ENCODE data around the gene CD69. TPM values are rescaled to one million over a fixed set of nuclear protein-coding genes. Genes with fewer than 3 reads are reported as not detected.

The CD69 gene
- total RNA-seq, 3 donors from 2014 or later, result 7.4 to 21.4 (median 11.5) TPM

DNA sequence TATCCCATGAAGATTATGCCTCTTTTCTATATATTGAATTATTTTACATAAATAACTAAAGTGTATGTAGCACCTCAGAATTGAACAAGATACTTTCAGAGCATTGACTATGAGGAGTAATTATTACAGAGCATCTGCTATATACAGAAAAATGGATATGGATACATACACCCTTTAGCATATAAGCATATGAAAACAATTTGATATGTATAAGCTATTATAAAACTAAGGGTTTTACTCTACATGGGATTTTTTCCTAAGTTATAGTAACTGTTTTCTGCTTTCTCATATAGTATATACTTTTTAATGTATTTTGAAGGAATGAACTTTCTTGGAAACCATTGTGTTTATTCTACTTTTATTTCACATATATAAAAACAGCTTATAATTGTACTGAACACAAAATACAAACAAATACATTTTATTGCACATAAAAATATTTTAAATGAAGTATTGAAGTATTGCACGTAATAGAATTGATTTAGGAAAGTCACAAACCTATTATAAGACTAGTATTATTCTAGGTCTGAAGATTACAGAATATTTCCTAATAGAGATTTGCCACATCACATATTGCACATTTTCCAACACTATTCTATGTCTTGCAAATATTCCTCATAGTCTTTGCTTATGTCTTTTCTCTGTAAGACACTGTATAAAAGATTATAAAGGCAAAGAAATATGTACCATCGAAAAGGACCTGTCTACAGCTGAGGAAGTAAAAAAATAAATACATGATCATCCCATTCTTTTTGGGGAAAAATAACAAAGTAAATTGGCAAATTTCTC is 8.4 kb downstream of the CD69 start:
- intact Hi-C loops (cut with DNase I; ENCODE audit: low total_unique reads), result loop anchor here (2.0 to 5.0 kb wide), 2 partner anchors 16 to 730 kb away; no protein-coding TSS in a partner anchor
- Histone ChIP-seq H3K4me1 (no peaks in the 10 kb centered on the region), H3K27me3 (no peaks in the 10 kb centered on the region), H3K36me3 (no peaks in the 10 kb centered on the region), H3K27ac (no peak overlapping the region), H3K9me3 (no peaks in the 10 kb centered on the region), H3K4me3 (no peak overlapping the region)
- no peak for DNase-seq (ENCODE audit: low spot score in 2 of 2)
- no peak for TF ChIP-seq POLR2A (IDR thresholded peaks at IDR 0.05)
- TF ChIP-seq, protein P1, sequence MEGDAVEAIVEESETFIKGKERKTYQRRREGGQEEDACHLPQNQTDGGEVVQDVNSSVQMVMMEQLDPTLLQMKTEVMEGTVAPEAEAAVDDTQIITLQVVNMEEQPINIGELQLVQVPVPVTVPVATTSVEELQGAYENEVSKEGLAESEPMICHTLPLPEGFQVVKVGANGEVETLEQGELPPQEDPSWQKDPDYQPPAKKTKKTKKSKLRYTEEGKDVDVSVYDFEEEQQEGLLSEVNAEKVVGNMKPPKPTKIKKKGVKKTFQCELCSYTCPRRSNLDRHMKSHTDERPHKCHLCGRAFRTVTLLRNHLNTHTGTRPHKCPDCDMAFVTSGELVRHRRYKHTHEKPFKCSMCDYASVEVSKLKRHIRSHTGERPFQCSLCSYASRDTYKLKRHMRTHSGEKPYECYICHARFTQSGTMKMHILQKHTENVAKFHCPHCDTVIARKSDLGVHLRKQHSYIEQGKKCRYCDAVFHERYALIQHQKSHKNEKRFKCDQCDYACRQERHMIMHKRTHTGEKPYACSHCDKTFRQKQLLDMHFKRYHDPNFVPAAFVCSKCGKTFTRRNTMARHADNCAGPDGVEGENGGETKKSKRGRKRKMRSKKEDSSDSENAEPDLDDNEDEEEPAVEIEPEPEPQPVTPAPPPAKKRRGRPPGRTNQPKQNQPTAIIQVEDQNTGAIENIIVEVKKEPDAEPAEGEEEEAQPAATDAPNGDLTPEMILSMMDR (IDR thresholded peaks at IDR 0.05), result no peak
- no peak for TF ChIP-seq POLR2AphosphoS5 (IDR thresholded peaks at IDR 0.05)

DNA sequence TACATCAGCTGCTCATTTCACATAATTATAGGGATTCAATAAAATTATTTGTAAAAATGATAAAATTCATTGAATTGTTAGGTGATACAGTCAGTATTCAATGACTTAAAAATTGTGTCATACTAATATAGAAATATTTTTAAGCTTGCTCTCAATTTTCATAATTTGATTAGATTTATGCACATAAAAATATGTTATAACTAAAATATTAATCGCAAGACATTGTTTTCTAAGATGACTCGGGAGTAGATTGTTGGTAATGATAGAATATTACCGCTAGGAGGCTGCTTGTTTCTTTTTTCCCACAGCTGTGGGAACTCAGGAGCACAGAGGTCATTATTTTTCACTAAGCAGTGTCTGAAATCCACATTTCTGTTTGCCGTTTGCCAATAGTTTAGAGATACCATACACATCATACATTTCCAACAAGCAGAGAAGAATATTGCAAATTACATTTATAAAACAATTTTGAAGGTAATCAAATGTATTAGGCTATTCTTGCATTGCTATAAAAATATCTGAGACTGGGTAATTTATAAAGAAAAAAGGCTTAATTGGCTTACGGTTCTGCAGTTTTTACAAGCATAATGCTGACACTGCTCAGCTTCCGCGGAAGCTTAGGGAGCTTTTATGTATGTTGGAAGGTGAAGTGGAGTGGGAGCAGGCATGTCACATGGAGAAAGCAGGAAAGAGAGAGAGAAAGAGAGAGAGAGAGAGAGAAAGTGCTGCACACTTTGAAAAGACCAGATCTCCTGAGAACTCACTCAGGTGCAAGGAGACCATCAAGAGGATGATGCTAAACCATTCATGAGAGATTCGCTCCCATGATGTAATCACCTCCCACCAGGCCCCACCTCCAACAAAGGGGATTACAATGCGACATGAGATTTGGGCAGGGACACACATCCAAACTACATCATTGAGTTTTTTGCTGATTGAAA is 9.2 kb downstream of the CD69 start:
- H3K27me3 ChIP-seq, result no peaks in the 10 kb centered on the region
- H3K36me3 ChIP-seq, result no peaks in the 10 kb centered on the region
- intact Hi-C loops (cut with DNase I; ENCODE audit: low total_unique reads), result loop anchor here (2.0 to 5.0 kb wide), 2 partner anchors 17 to 731 kb away; no protein-coding TSS in a partner anchor
- H3K27ac ChIP-seq, result no peak overlapping the region
- DNase-seq (ENCODE audit: low spot score in 2 of 2), result no peak
- TF ChIP-seq POLR2AphosphoS5 (IDR thresholded peaks at IDR 0.05), result no peak
- TF ChIP-seq, protein P1 (IDR thresholded peaks at IDR 0.05), result peak in 1 of 3 donors; percentile 37
- no peaks in the 10 kb centered on the region for H3K9me3 ChIP-seq
- H3K4me3 ChIP-seq, result peak overlapping the region in 1 of 3 donors; percentile 15
- no peaks in the 10 kb centered on the region for H3K4me1 ChIP-seq

DNA sequence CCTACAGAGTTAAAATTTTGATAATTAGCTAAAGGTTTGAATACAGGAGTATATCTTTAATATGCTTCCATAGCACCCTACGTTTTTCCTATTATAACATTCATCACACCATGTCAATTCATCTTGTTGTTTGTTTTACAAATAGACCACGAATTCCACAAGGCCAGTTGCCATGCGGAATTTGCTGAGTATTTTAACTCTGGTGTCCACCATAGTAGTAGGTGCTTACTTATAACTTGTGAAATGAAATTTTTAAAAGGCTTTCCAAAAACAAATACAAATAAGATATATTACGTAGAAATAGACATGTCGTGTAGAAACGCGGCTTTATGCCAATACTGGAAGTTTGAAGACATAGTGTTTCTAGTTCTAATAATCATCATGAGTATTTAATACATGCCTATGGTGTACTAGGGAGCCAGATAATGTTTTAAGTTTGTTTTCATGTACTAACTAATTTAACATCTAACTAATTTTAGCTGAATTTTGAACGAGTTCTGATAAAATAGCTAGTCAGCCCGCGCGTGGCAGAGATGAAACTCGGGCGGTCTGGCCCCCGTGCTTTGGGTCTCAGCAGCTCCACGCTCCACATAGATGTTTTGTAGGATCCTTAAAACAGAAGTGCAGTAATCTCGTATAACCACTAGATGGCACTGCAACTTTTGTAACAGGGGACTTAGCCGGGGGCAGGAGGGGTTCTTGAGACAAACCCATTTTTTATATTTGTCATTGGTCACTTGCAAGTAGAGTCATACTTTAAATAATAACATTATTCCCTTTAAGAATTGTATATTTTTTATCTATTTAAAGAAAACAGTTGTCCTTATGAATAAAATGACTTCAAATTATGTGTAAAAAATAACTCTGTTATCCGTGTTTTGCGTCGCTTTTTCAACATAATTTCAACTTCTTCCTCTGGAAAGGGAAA is 10.2 kb downstream of the CD69 start:
- Histone ChIP-seq H3K36me3 (no peaks in the 10 kb centered on the region), H3K4me1 (no peaks in the 10 kb centered on the region), H3K4me3 (peak overlapping the region in 1 of 3 donors; percentile 15), H3K27ac (no peak overlapping the region), H3K9me3 (no peaks in the 10 kb centered on the region), H3K27me3 (no peaks in the 10 kb centered on the region)
- intact Hi-C loops (cut with DNase I; ENCODE audit: low total_unique reads), result loop anchor here (5.0 kb wide), 1 partner anchor 732 kb away; no protein-coding TSS in a partner anchor
- DNase-seq (ENCODE audit: low spot score in 2 of 2), result peak in 1 of 2 donors; percentile 27
- TF ChIP-seq, protein P1 (IDR thresholded peaks at IDR 0.05), result peak; percentile 65 to 73 (median 70)
- no peak for TF ChIP-seq POLR2A (IDR thresholded peaks at IDR 0.05)
- no peak for TF ChIP-seq POLR2AphosphoS5 (IDR thresholded peaks at IDR 0.05)

- no peaks in the 10 kb centered on the region for H3K36me3 ChIP-seq
- no peak overlapping the region for H3K27ac ChIP-seq
- no peaks in the 10 kb centered on the region for H3K9me3 ChIP-seq
- intact Hi-C loops (cut with DNase I; ENCODE audit: low total_unique reads), result loop anchor here (5.0 kb wide), 1 partner anchor 733 kb away; no protein-coding TSS in a partner anchor
- TF ChIP-seq, protein P1 (IDR thresholded peaks at IDR 0.05), result no peak
- TF ChIP-seq POLR2A (IDR thresholded peaks at IDR 0.05) (no peak), POLR2AphosphoS5 (IDR thresholded peaks at IDR 0.05) (no peak)
- H3K4me1 ChIP-seq, result no peaks in the 10 kb centered on the region
- DNase-seq (ENCODE audit: low spot score in 2 of 2), result no peak
- H3K4me3 ChIP-seq, result no peak overlapping the region
- H3K27me3 ChIP-seq, result no peaks in the 10 kb centered on the region
Measured at GRCh38 chr12:9749640-9750039, 11.1 kb downstream of the CD69 start.
